CD4-positive, alpha-beta T cell treated with Interleukin-21 for 1 hour (primary cell): ENCODE measurements around the gene TBC1D20.
"Not testable (repeated sequence)": the region's sequence is repeated elsewhere in the genome, so short reads cannot be mapped to it uniquely, and the experiment has no call there.

Experiments
- DNase-seq: peaks from one replicate; pipeline ENCODE4 v3.0.0-alpha.2; 2020

The TBC1D20 gene

GRCh38 chr20:462199-462991, at the start of gene TBC1D20:
Gene TBC1D20, minus strand, starts transcription at chr20:462533. Its CDS starts 128 bp downstream, at chr20:462405.
- peak; percentile 89 for DNase-seq

GRCh38 chr20:510328-511057, 48.2 kb upstream of the TBC1D20 start:
- DNase-seq = not testable (repeated sequence)

- DNase-seq = not testable (repeated sequence)
Observed at GRCh38 chr20:508364-508787, 46.0 kb upstream of the TBC1D20 start.

- no peak for DNase-seq
Observed at GRCh38 chr20:507761-508332, 45.5 kb upstream of the TBC1D20 start.

GRCh38 chr20:507006-507758, 44.8 kb upstream of the TBC1D20 start:
- no peak for DNase-seq

GRCh38 chr20:504632-505075, 42.3 kb upstream of the TBC1D20 start:
- DNase-seq = no peak

GRCh38 chr20:503048-503737, 40.9 kb upstream of the TBC1D20 start:
- no peak for DNase-seq

- DNase-seq = no peak
Observed at GRCh38 chr20:497979-498378, 35.6 kb upstream of the TBC1D20 start.

- no peak for DNase-seq
Observed at GRCh38 chr20:496126-496696, 33.9 kb upstream of the TBC1D20 start.

GRCh38 chr20:492159-492558, 29.8 kb upstream of the TBC1D20 start:
- no peak for DNase-seq

GRCh38 chr20:487655-488054, 25.3 kb upstream of the TBC1D20 start:
- no peak for DNase-seq

- no peak for DNase-seq
Observed at GRCh38 chr20:483815-484644, 21.7 kb upstream of the TBC1D20 start.

- peak; percentile 51 for DNase-seq
Observed at GRCh38 chr20:481167-481566, 18.8 kb upstream of the TBC1D20 start.

- no peak for DNase-seq
Observed at GRCh38 chr20:480044-480443, 17.7 kb upstream of the TBC1D20 start.

- DNase-seq = no peak
Observed at GRCh38 chr20:479487-479886, 17.2 kb upstream of the TBC1D20 start.

GRCh38 chr20:478949-479429, 16.7 kb upstream of the TBC1D20 start:
- peak; percentile 79 for DNase-seq

GRCh38 chr20:478010-478948, 15.9 kb upstream of the TBC1D20 start:
- DNase-seq = no peak

GRCh38 chr20:476561-477249, 14.4 kb upstream of the TBC1D20 start:
- not testable (repeated sequence) for DNase-seq
